SU-DHL-6 (cell line): Measurements from ENCODE around the gene MEF2A.

Experiments used
- H2AFZ ChIP-seq: fragments of 200-600 bp; sonication (generic); 2 replicates; pipeline ENCODE4 v1.6.1; 2014; ENCODE audit warnings: low read depth, mild to moderate bottlenecking, moderate library complexity, mixed read lengths, antibody characterized with exemption, low read length; ENCODE audit not compliant: severe bottlenecking
- H3F3A ChIP-seq: fragments of 200-600 bp; shearing (Covaris generic); 2 replicates; pipeline ENCODE4 v1.6.0; 2016; ENCODE audit warnings: antibody characterized with exemption, mild to moderate bottlenecking; ENCODE audit not compliant: insufficient read depth
- H3K27ac ChIP-seq: fragments of 200-600 bp; sonication (generic); 2 replicates; pipeline ENCODE4 v1.5.1; 2016; ENCODE audit warnings: low read depth, mild to moderate bottlenecking, low read length, moderate library complexity, mixed read lengths
- H3K27me3 ChIP-seq: fragments of 200-600 bp; sonication (generic), shearing (Covaris generic); 2 replicates; pipeline ENCODE4 v1.6.0; 2014; ENCODE audit warnings: mild to moderate bottlenecking, low read length
- H3K36me3 ChIP-seq: fragments of 200-600 bp; sonication (generic); 2 replicates; pipeline ENCODE4 v1.6.1; 2014; ENCODE audit warnings: mild to moderate bottlenecking, low read length, mixed read lengths
- H3K4me2 ChIP-seq: fragments of 300-600, 200-600 bp; shearing (Covaris generic), sonication (generic); 2 replicates; pipeline ENCODE4 v1.6.0; 2014; ENCODE audit warnings: low read length, low read depth, mild to moderate bottlenecking; ENCODE audit not compliant: poor library complexity, severe bottlenecking
- H3K4me3 ChIP-seq: fragments of 200-600 bp; sonication (generic); 2 replicates; pipeline ENCODE4 v1.5.1; 2014; ENCODE audit warnings: antibody characterized with exemption, low read length, mild to moderate bottlenecking, mixed read lengths; ENCODE audit not compliant: insufficient read depth, poor library complexity, severe bottlenecking
- H3K79me2 ChIP-seq: fragments of 200-600 bp; sonication (generic); 2 replicates; pipeline ENCODE4 v1.6.1; 2014; ENCODE audit warnings: mild to moderate bottlenecking, low read length, moderate library complexity; ENCODE audit not compliant: insufficient read depth
- H3K9ac ChIP-seq: fragments of 200-600 bp; sonication (generic); 2 replicates; pipeline ENCODE4 v1.7.0; 2014; ENCODE audit warnings: mild to moderate bottlenecking, low read length
- H3K9me2 ChIP-seq: fragments of 200-600 bp; sonication (generic); replicated peaks from 2 replicates; pipeline ENCODE4 v1.6.1; 2014; ENCODE audit warnings: low read length; ENCODE audit not compliant: insufficient read depth
- H3K9me3 ChIP-seq: fragments of 200-600 bp; sonication (generic); 2 replicates; pipeline ENCODE4 v1.6.1; 2014; ENCODE audit warnings: low read length, mixed read lengths; ENCODE audit not compliant: insufficient read depth
- H4K20me1 ChIP-seq: fragments of 200-600 bp; sonication (generic); 2 replicates; pipeline ENCODE4 v1.6.1; 2014; ENCODE audit warnings: low read depth, mild to moderate bottlenecking, antibody characterized with exemption, low read length, moderate library complexity, mixed read lengths
- EZH2phosphoT487 ChIP-seq: fragments of 200-600 bp; sonication (generic), shearing (Covaris generic); conservative IDR thresholded peaks from 2 replicates; pipeline ENCODE4 v1.6.1; 2018; ENCODE audit warnings: mild to moderate bottlenecking, antibody characterized with exemption, low read length, moderate library complexity, mixed read lengths
- TF ChIP-seq, protein P1 (sequence below): fragments of 200-600 bp; sonication (generic); IDR thresholded peaks from one replicate; pipeline ENCODE4 v1.5.1; 2017; ENCODE audit warnings: antibody characterized with exemption, mild to moderate bottlenecking, low read length, moderate library complexity; ENCODE audit not compliant: insufficient read depth, poor library complexity, severe bottlenecking

MEF2A gene

DNA sequence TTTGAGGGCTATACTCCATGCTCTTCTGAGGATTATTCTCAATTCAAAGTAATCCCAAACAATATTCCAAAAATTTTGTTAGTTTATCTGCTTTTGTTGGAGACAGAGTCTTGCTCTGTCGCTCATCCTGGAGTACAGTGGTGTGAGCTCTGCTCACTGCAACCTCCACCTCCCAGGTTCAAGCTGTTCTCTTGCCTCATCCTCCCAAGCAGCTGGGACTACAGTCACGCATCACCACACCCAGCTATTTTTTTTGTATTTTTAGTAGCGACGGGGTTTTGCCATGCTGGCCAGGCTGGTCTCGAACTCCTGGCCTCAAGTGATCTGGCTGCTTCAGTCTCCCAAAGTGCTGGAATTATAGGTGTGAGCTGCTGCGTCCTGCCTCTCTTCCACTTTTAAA, 39.1 kb downstream of the MEF2A start:
- no peak overlapping the region for H3K4me2 ChIP-seq
- H4K20me1 ChIP-seq = peaks cover 4% of the 10 kb centered on the region; the same call in 1 of the 2 replicates

DNA sequence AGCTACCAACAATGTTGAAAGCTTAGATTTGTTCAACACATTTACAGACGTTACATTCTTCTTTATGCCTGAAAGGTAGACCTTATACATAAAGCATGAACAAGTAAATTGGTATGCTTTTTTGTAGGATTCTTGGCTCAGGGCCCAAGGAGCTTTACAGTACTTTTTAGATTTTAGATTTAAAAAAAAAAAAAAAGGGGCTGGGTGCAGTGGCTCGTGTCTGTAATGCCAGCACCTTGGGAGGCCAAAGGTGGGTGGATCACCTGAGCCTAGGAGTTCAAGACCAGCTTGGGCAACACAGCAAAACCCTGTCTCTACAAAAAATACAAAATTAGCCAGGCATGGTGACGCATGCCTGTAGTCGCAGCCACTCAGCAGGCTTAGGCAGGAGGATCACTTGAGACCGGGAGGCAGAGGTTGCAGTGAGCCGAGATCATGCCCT, 39.7 kb downstream of the MEF2A start:
- Histone ChIP-seq H3K9me2 (no peaks in the 10 kb centered on the region), H3K79me2 (peaks cover 88% of the 10 kb centered on the region), H3K27me3 (no peaks in the 10 kb centered on the region), H3K4me2 (no peak overlapping the region), H3K9me3 (no peaks in the 10 kb centered on the region), H3K27ac (no peak overlapping the region), H3K36me3 (0 out of 2 replicates have a peak, but pooled peaks cover 3% of the 10 kb centered on the region), H3K9ac (no peak overlapping the region), H3F3A (no peaks in the 10 kb centered on the region), H4K20me1 (peaks cover 4% of the 10 kb centered on the region; the same call in 1 of the 2 replicates), H2AFZ (no peak overlapping the region), H3K4me3 (no peak overlapping the region)
- no peak for TF ChIP-seq EZH2phosphoT487
- TF ChIP-seq, protein P1, sequence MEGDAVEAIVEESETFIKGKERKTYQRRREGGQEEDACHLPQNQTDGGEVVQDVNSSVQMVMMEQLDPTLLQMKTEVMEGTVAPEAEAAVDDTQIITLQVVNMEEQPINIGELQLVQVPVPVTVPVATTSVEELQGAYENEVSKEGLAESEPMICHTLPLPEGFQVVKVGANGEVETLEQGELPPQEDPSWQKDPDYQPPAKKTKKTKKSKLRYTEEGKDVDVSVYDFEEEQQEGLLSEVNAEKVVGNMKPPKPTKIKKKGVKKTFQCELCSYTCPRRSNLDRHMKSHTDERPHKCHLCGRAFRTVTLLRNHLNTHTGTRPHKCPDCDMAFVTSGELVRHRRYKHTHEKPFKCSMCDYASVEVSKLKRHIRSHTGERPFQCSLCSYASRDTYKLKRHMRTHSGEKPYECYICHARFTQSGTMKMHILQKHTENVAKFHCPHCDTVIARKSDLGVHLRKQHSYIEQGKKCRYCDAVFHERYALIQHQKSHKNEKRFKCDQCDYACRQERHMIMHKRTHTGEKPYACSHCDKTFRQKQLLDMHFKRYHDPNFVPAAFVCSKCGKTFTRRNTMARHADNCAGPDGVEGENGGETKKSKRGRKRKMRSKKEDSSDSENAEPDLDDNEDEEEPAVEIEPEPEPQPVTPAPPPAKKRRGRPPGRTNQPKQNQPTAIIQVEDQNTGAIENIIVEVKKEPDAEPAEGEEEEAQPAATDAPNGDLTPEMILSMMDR = no peak

More for the DNA sequence above, 39.1 kb downstream of the MEF2A start:
- Histone ChIP-seq H2AFZ (no peak overlapping the region), H3K9me3 (no peaks in the 10 kb centered on the region), H3F3A (no peaks in the 10 kb centered on the region), H3K79me2 (peaks cover 91% of the 10 kb centered on the region), H3K9ac (no peak overlapping the region), H3K27me3 (no peaks in the 10 kb centered on the region), H3K9me2 (no peaks in the 10 kb centered on the region), H3K4me3 (no peak overlapping the region), H3K27ac (no peak overlapping the region), H3K36me3 (0 out of 2 replicates have a peak, but pooled peaks cover 8% of the 10 kb centered on the region)
- TF ChIP-seq EZH2phosphoT487 = no peak
- TF ChIP-seq, protein P1 = no peak

DNA sequence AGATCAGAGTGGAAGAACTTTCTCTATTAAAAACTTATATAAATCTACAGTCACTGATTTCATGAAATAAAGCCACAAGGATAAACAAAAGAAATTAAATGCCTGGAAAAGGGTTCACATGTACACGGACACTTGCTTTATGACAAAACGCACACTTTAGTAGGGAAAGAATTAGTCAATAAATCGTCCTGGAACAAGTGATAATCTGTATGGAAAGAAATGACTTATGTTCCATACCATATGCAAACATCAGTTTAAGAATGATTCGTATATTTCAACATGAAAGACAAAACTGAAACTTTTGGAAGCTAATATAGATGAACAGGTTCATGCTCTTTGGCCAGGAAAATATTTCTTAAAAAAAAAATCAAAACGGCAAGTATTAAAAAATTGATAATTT, 40.2 kb downstream of the MEF2A start:
- Histone ChIP-seq H3K36me3 (no peaks in the 10 kb centered on the region), H3K9me2 (no peaks in the 10 kb centered on the region), H3K9ac (no peak overlapping the region), H3F3A (no peaks in the 10 kb centered on the region), H3K27me3 (no peaks in the 10 kb centered on the region), H3K27ac (no peak overlapping the region), H3K4me2 (no peak overlapping the region), H3K4me3 (no peak overlapping the region), H3K79me2 (peaks cover 88% of the 10 kb centered on the region), H2AFZ (no peak overlapping the region), H4K20me1 (peaks cover 4% of the 10 kb centered on the region; the same call in 1 of the 2 replicates), H3K9me3 (no peaks in the 10 kb centered on the region)
- TF ChIP-seq, protein P1 = no peak
- no peak for TF ChIP-seq EZH2phosphoT487

DNA sequence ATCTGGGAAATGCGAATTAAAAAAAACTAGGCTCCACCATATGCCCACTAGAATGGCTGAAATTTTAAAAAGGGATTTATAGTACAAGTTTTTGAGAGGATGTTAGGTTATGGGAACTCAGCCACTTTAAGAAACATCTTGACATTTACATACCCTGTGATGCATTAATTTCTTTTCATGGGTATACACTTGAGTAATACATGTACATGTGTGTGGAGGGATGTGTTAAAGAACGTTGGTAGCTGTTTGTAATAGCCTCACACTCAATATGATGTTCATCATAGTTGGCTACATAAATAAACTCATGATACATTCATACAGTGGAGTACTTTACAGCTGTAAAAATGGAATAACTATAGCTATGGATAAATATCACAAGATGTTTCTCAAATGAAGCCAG, 40.9 kb downstream of the MEF2A start:
- H3K4me2 ChIP-seq = no peak overlapping the region
- H3K27ac ChIP-seq = no peak overlapping the region
- H4K20me1 ChIP-seq = peaks cover 4% of the 10 kb centered on the region; the same call in 1 of the 2 replicates
- H3K79me2 ChIP-seq = peaks cover 88% of the 10 kb centered on the region
- no peak overlapping the region for H3K9ac ChIP-seq
- no peaks in the 10 kb centered on the region for H3K9me2 ChIP-seq
- no peaks in the 10 kb centered on the region for H3K27me3 ChIP-seq
- H3K4me3 ChIP-seq = no peak overlapping the region
- H2AFZ ChIP-seq = no peak overlapping the region
- no peaks in the 10 kb centered on the region for H3K36me3 ChIP-seq
- no peaks in the 10 kb centered on the region for H3K9me3 ChIP-seq
- TF ChIP-seq, protein P1 = no peak
- no peak for TF ChIP-seq EZH2phosphoT487
- H3F3A ChIP-seq = no peaks in the 10 kb centered on the region
